Right lobe of liver (tissue), 4 donors: Measurements from ENCODE around the gene XRCC3.

Source experiments
- POLR2A ChIP-seq: fragments of 450-650 bp; IDR thresholded peaks from one replicate; pipeline ENCODE4 v1.6.1; 2017; ENCODE audit warnings: antibody characterized with exemption, mild to moderate bottlenecking
- TF ChIP-seq, protein P1 (sequence below), 4 donors: fragments of 200-600 bp in 3 of 4; fragments of 450-650 bp in 1 of 4; IDR thresholded peaks; one replicate each; pipeline versions ENCODE4 v1.5.1 to v1.8.0; 2016 to 2022; ENCODE audit warnings: antibody characterized with exemption in 4 of 4, mild to moderate bottlenecking in 2 of 4
- donor health status: DM: no; HTN: no; CAD: no.
- donor health status: DM: no; HTN: no; CAD: no.
- donor health status: DM: no; HTN: yes; CAD: no.

DNA sequence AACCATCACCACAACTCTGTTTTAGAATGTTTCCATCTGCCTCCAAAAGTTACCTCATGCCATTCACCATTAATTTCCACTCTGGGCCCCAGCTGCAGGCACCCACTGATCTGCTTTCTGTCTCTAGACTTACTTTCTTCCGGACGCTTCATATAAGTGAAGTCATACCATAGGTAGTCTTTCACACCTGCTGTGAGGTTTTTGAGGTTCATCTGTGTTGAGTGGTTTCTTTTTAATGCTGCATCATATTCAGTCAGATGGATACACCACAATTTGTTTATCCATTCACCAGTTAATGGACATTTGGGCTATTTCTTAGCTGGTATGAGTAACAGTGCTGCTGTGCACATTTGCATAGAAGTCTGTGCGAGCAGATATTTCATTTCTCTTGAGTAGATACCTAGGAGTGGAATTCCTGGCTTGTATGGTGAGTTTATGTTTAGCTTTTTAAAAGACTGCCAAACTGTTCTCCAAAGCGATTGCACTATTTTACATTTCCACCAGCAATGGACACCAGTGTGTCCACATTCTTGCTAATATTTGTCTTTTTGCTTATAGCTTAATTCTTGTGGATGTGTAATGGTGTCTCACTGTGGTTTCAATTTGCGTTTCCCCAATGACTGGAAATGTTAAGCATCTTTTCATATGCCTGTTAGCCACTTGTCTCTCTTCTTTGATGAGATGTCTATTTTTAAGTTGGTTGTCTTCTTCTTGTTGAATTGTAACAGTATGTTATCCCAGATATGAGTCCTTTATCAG lies 48.7 kb upstream of the XRCC3 start:
- TF ChIP-seq, protein P1, sequence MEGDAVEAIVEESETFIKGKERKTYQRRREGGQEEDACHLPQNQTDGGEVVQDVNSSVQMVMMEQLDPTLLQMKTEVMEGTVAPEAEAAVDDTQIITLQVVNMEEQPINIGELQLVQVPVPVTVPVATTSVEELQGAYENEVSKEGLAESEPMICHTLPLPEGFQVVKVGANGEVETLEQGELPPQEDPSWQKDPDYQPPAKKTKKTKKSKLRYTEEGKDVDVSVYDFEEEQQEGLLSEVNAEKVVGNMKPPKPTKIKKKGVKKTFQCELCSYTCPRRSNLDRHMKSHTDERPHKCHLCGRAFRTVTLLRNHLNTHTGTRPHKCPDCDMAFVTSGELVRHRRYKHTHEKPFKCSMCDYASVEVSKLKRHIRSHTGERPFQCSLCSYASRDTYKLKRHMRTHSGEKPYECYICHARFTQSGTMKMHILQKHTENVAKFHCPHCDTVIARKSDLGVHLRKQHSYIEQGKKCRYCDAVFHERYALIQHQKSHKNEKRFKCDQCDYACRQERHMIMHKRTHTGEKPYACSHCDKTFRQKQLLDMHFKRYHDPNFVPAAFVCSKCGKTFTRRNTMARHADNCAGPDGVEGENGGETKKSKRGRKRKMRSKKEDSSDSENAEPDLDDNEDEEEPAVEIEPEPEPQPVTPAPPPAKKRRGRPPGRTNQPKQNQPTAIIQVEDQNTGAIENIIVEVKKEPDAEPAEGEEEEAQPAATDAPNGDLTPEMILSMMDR (IDR thresholded peaks at IDR 0.05) = no peak
- no peak for TF ChIP-seq POLR2A
